Esophagus muscularis mucosa (tissue), 4 donors: ENCODE data around the gene CISH. TPM values are rescaled to one million over a fixed set of nuclear protein-coding genes. Genes with fewer than 3 reads are reported as not detected.

Experiments used
- DNase-seq: peaks from one replicate; pipeline ENCODE4 v3.0.0-alpha.2; 2017; ENCODE audit errors: extremely low spot score
- H3K27ac ChIP-seq, 4 donors: fragments of 200-600 bp; sonication (generic); replicated peaks in 1 of 4; 1 replicate in 3 of 4; 2 replicates in 1 of 4; pipeline ENCODE4 v1.5.1; 2016 to 2019; ENCODE audit warnings: mild to moderate bottlenecking in 1 of 4
- H3K27me3 ChIP-seq, 4 donors: fragments of 200-600 bp; sonication (generic); one replicate each; pipeline versions ENCODE4 v1.5.1 to v1.6.0; 2016 to 2019
- H3K36me3 ChIP-seq, 4 donors: fragments of 200-600 bp; sonication (generic); one replicate each; pipeline ENCODE4 v1.5.1; 2016 to 2019
- H3K4me1 ChIP-seq, 4 donors: fragments of 200-600 bp; sonication (generic); one replicate each; pipeline ENCODE4 v1.5.1; 2016 to 2019
- H3K4me3 ChIP-seq, 4 donors: fragments of 200-600 bp; sonication (generic); 1 replicate in 2 of 4; 2 replicates in 2 of 4; pipeline ENCODE4 v1.5.1; 2016 to 2019; ENCODE audit warnings: mild to moderate bottlenecking in 4 of 4, moderate library complexity in 1 of 4
- H3K9me3 ChIP-seq, 4 donors: fragments of 200-600 bp; sonication (generic); 1 replicate in 3 of 4; 2 replicates in 1 of 4; pipeline ENCODE4 v1.5.1; 2016 to 2019
- CTCF ChIP-seq, 3 experiments: fragments of 200-600 bp in 2 of 3; fragments of 450-650 bp in 1 of 3; sonication (generic) in 2 of 3; IDR thresholded peaks; one replicate each; pipeline ENCODE4 v1.5.1; 2017 to 2019; ENCODE audit warnings: antibody characterized with exemption in 3 of 3, mild to moderate bottlenecking in 2 of 3, moderate library complexity in 1 of 3
- EP300 ChIP-seq: sonication (generic); formaldehyde crosslinking; IDR thresholded peaks from one replicate; pipeline ENCODE4 v1.6.1; 2017; ENCODE audit warnings: antibody characterized with exemption
- POLR2A ChIP-seq: fragments of 450-650 bp; IDR thresholded peaks from one replicate; pipeline ENCODE4 v1.6.1; 2017; ENCODE audit warnings: antibody characterized with exemption, moderate library complexity, mild to moderate bottlenecking, low read depth
- POLR2AphosphoS5 ChIP-seq, 2 donors: sonication (generic); formaldehyde crosslinking; IDR thresholded peaks; one replicate each; pipeline ENCODE4 v1.6.1; 2017; ENCODE audit warnings: antibody characterized with exemption in 2 of 2
- WGBS: methylation state at CpG from one replicate; pipeline ENCODE4 v1.1.5; 2018; 5-methylcytosine and 5-hydroxymethylcytosine counted together
- intact Hi-C: fragments of 100-400 bp; cut with DNase I; formaldehyde crosslinking; loops from one replicate; pipeline ENCODE4 v1.15.1; 2023
- total RNA-seq, 4 donors: library from RNA; depleted of rRNA; stranded (reverse); fragments of >200 nt; gene quantifications; one replicate each; pipeline versions ENCODE4 v1.1.0 to v1.2.1, GENCODE V29; 2016

The CISH gene
- total RNA-seq, 4 donors from 2014 or later: 1.7 to 26.7 (median 4.4) TPM

DNA sequence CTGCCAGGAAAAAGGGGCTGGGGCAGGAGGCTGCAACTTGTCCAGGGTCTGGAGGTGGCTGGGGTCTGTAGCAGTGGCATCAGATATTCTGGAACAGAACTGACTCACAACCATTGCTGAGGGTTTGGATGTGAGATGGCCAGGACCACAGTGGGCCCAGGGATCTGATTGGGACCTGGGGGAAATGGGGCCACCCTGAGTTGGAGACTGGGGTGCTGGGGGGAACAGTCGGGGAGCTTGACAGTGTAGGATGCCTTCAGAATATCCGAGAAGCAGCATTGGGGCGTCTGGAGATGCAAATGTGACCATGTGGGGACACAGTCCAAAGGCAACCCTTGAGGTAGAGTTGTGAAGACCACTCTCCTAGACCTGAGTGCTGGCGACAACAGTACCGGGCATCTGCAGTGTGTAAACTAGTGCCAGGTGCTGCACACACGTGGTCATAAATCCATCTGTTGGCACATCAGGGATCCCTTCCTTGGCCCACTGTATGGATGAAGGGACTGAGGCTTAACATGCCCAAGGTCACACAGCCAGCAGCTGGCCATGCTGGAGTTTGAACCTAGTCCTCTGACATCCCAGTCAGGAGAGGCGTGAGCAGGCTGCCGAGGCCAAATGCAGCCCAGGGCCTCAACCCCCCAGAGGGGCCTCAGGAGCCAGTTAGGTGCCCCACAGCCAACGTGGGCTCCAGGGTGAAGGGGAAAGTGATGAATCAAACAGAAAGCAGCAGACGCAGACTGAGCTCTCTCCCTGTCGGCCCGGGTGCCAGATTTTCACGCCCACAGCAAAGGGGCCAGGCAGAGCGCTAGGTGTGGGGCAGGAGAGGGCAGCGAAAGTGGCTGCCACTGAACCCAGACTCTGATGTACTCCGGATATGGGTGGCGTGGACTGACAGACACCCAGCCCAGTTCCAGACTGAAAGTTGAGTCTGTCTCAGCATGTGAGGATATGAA lies 23.5 kb downstream of the CISH start:
- H3K27me3 ChIP-seq: no peaks in the 10 kb centered on the region
- no peak overlapping the region for H3K4me3 ChIP-seq
- WGBS: 65% methylated on average over 16 of the region's 17 CpGs
- peaks cover 0 to 14% (median 1%) of the 10 kb centered on the region in 4 donors for H3K36me3 ChIP-seq
- H3K9me3 ChIP-seq: no peaks in the 10 kb centered on the region
- no peak overlapping the region for H3K27ac ChIP-seq
- TF ChIP-seq POLR2AphosphoS5 (IDR thresholded peaks at IDR 0.05) (no peak), POLR2A (no peak), EP300 (no peak), CTCF (IDR thresholded peaks at IDR 0.05) (no peak)
- DNase-seq: no peak
- H3K4me1 ChIP-seq: peaks cover 31 to 43% (median 37%) of the 10 kb centered on the region in 4 donors
- intact Hi-C loops: no loop called here

GRCh38 chr3:50587373-50587772 lies 24.2 kb downstream of the CISH start:
- DNase-seq: no peak
- Histone ChIP-seq H3K4me1 (peaks cover 24 to 42% (median 31%) of the 10 kb centered on the region in 4 donors), H3K27me3 (no peaks in the 10 kb centered on the region), H3K36me3 (peaks cover 0 to 21% (median 4%) of the 10 kb centered on the region in 4 donors), H3K27ac (no peak overlapping the region), H3K9me3 (no peaks in the 10 kb centered on the region), H3K4me3 (no peak overlapping the region)
- TF ChIP-seq CTCF (IDR thresholded peaks at IDR 0.05): no peak
- no peak for TF ChIP-seq EP300
- no peak for TF ChIP-seq POLR2A
- TF ChIP-seq POLR2AphosphoS5 (IDR thresholded peaks at IDR 0.05): no peak
- 87% methylated on average over 6 of the region's 6 CpGs for WGBS
- intact Hi-C loops: no loop called here

- no peak for DNase-seq
- H3K9me3 ChIP-seq: no peaks in the 10 kb centered on the region
- H3K27ac ChIP-seq: no peak overlapping the region
- H3K4me3 ChIP-seq: no peak overlapping the region
- TF ChIP-seq POLR2A: no peak
- TF ChIP-seq EP300: no peak
- TF ChIP-seq CTCF (IDR thresholded peaks at IDR 0.05): no peak
- TF ChIP-seq POLR2AphosphoS5 (IDR thresholded peaks at IDR 0.05): no peak
- intact Hi-C loops: no loop called here
- WGBS: 91% methylated on average over 3 of the region's 3 CpGs
- H3K4me1 ChIP-seq: peaks cover 17 to 47% (median 26%) of the 10 kb centered on the region in 4 donors
- no peaks in the 10 kb centered on the region for H3K27me3 ChIP-seq
- H3K36me3 ChIP-seq: peaks cover 0 to 27% (median 7%) of the 10 kb centered on the region in 4 donors
Measured at GRCh38 chr3:50586763-50587070, 24.9 kb downstream of the CISH start.

GRCh38 chr3:50585919-50586762 lies 25.4 kb downstream of the CISH start:
- Histone ChIP-seq H3K4me3 (no peak overlapping the region), H3K4me1 (peaks cover 13 to 49% (median 20%) of the 10 kb centered on the region in 4 donors), H3K27me3 (no peaks in the 10 kb centered on the region), H3K27ac (no peak overlapping the region), H3K9me3 (no peaks in the 10 kb centered on the region), H3K36me3 (peaks cover 0 to 33% (median 10%) of the 10 kb centered on the region in 4 donors)
- TF ChIP-seq POLR2AphosphoS5 (IDR thresholded peaks at IDR 0.05) (no peak), CTCF (IDR thresholded peaks at IDR 0.05) (no peak), POLR2A (no peak), EP300 (no peak)
- 91% methylated on average over 6 of the region's 6 CpGs for WGBS
- intact Hi-C loops: no loop called here
- DNase-seq: no peak
